Measurements from ENCODE around the gene FAAP20. TPM values are rescaled to one million over a fixed set of nuclear protein-coding genes. Genes with fewer than 3 reads are reported as not detected.

Gene FAAP20
- total and polyA plus RNA-seq, 9 of the 15 experiments (the other 6 are each of a cell fraction or from before 2014, with no cell fraction given), result 0.58 to 143 (median 9.9) TPM

DNA sequence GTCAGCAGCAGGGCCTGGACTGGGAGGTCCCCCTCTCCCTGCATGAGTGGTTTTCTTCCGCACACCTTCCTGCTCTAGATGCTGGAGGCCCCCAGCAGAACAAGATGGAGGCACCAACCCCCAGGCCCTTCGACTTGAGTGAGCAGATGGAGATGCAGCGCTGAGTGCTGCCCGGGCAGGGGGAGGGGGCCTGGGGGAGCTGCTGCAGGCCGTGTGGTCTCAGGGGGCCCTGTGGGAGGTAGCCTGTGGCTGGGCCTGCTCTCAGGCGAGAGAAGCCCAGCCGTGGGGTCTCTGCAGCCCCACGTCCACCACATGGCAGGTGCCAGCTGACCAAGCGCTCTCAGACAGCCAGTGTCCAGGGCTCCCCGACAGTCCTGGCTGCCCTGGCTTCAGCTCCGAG is 1.2 kb upstream of the FAAP20 start:
- peaks cover 52% of the 10 kb centered on the region for H3K79me2 ChIP-seq (ENCODE audit: control insufficient read depth, insufficient read depth, low read length)
- no peaks in the 10 kb centered on the region for H3K9me3 ChIP-seq (replicated peaks; ENCODE audit: control insufficient read depth, insufficient read depth, low read depth, low read length)
- peaks cover 19% of the 10 kb centered on the region; the same call in 2 of the 3 replicates for H3K36me3 ChIP-seq (ENCODE audit: control insufficient read depth, insufficient read depth, low read length)
- ChIA-PET CTCF (ENCODE audit: low intra/inter-chr PET ratio) (interaction anchor here (1.5 to 3.6 kb wide), 3 partner anchors 119 to 186 kb away, joined by 4 to 44 read pairs (median 8); no protein-coding TSS in a partner anchor), POLR2A (interaction anchor here (0.6 to 1.5 kb wide), 11 partner anchors 11 to 965 kb away, joined by 3 to 8 read pairs (median 4); partner anchors contain the start of gene SKI)
- intact Hi-C loops (cut with micrococcal nuclease) (loop anchor here (1.0 to 10.0 kb wide), 3 partner anchors 122 to 349 kb away; no protein-coding TSS in a partner anchor), in situ Hi-C loops (cut with MboI) (loop anchor here (5.0 to 25.0 kb wide), 3 partner anchors 37 to 342 kb away; partner anchors contain the start of genes HES5 and PANK4)
- no peak overlapping the region for H3K4me3 ChIP-seq
- H3K27me3 ChIP-seq (ENCODE audit: control insufficient read depth in 2 of 2, insufficient read depth in 2 of 2, low read length in 2 of 2), result no peaks in the 10 kb centered on the region
- peak overlapping the region; percentile 75; the same call in 1 of the 3 replicates for H3K27ac ChIP-seq (ENCODE audit: extremely low read depth, low read depth, low read length)
- WGBS (ENCODE audit: insufficient coverage, low coverage, missing lambda C conversion rate), result 93% methylated on average over 9 of the region's 11 CpGs
- no TSS peak for BruUV-seq (replicated peaks)
- DNase-seq (ENCODE audit: extremely low read depth in 1 of 4, low spot score in 3 of 4) (no peak), FAIRE-seq (no peak), ATAC-seq (no peak)
- no peaks in the 10 kb centered on the region for H3K9me1 ChIP-seq (ENCODE audit: control insufficient read depth, insufficient read depth, low read length)
- H3K4me2 ChIP-seq (ENCODE audit: insufficient read depth, low read length), result no peak overlapping the region; the same call in 1 of the 2 replicates
- H2AFZ ChIP-seq (ENCODE audit: low read depth, low read length), result no peak overlapping the region
- peak overlapping the region; percentile 67 to 87; a peak in 3 of 4 replicates for H3K9ac ChIP-seq (ENCODE audit: insufficient read depth in 1 of 2, low read depth in 2 of 2, low read length in 2 of 2)
- peaks cover 37 to 85% of the 10 kb centered on the region in 2 experiments for H3K4me1 ChIP-seq (replicated peaks in 1 of 2; ENCODE audit: control insufficient read depth in 2 of 2, insufficient read depth in 2 of 2, low read length in 2 of 2)
- TF ChIP-seq RB1 (IDR thresholded peaks at IDR 0.05; ENCODE audit: low read depth) (peak; percentile 26; the same call in 1 of the 2 replicates), ZNF347 (CRISPR knock-in tag; IDR thresholded peaks at IDR 0.05; ENCODE audit: low read depth) (no peak), ZNF707 (CRISPR knock-in tag; conservative IDR thresholded peaks at IDR 0.05) (no peak), ZBTB7A (IDR thresholded peaks at IDR 0.05; ENCODE audit: borderline replicate concordance, control insufficient read depth, low read depth, low read length) (0 out of 2 replicates have a peak, but pooled peaks have one; percentile 25), PRMT5 (CRISPR knock-in tag; IDR thresholded peaks at IDR 0.05) (no peak), GTF2A2 (tag; IDR thresholded peaks at IDR 0.05) (no peak), POLR2AphosphoS2 (IDR thresholded peaks at IDR 0.05; ENCODE audit: low read length) (no peak), EZH2 (IDR thresholded peaks at IDR 0.05; ENCODE audit: borderline replicate concordance, low read depth, low read length) (no peak), MYC (IDR thresholded peaks at IDR 0.05; ENCODE audit: low read depth, low read length) (no peak), MYC (CRISPR knock-in tag; IDR thresholded peaks at IDR 0.05; ENCODE audit: borderline replicate concordance, low read depth) (no peak)
- no peaks in the 10 kb centered on the region for H4K20me1 ChIP-seq (replicated peaks; ENCODE audit: control insufficient read depth, insufficient read depth, low read length)
